CD4-positive, alpha-beta T cell treated with Interleukin-21 for 1 hour (primary cell): ENCODE data around the gene B9D1.

Source experiments
- DNase-seq: peaks from one replicate; pipeline ENCODE4 v3.0.0-alpha.2; 2020

Gene B9D1

GRCh38 chr17:19375732-19376131, 13.2 kb upstream of the B9D1 start:
- no peak for DNase-seq

GRCh38 chr17:19374136-19374535, 11.6 kb upstream of the B9D1 start:
- no peak for DNase-seq

GRCh38 chr17:19372866-19373504, 10.5 kb upstream of the B9D1 start:
- DNase-seq = no peak

- no peak for DNase-seq
These were observed 9.9 kb upstream of the B9D1 start for GRCh38 chr17:19372439-19372838.

GRCh38 chr17:19372011-19372370, 9.5 kb upstream of the B9D1 start:
- DNase-seq = no peak

GRCh38 chr17:19371259-19372010, 8.9 kb upstream of the B9D1 start:
- peak; percentile 34 for DNase-seq

GRCh38 chr17:19370493-19370960, 8.0 kb upstream of the B9D1 start:
- DNase-seq = peak; percentile 44

- DNase-seq = peak; percentile 65
These were observed 7.4 kb upstream of the B9D1 start for GRCh38 chr17:19369846-19370492.

GRCh38 chr17:19369107-19369778, 6.7 kb upstream of the B9D1 start:
- DNase-seq = no peak

GRCh38 chr17:19368229-19368628, 5.7 kb upstream of the B9D1 start:
- DNase-seq = no peak

GRCh38 chr17:19366637-19366972, 4.1 kb upstream of the B9D1 start:
- no peak for DNase-seq

- DNase-seq = no peak
These were observed 3.5 kb upstream of the B9D1 start for GRCh38 chr17:19365833-19366636.

- no peak for DNase-seq
These were observed 2.9 kb upstream of the B9D1 start for GRCh38 chr17:19365499-19365817.

GRCh38 chr17:19364699-19365498, 2.4 kb upstream of the B9D1 start:
- DNase-seq = no peak

- no peak for DNase-seq
These were observed 1.0 kb upstream of the B9D1 start for GRCh38 chr17:19363460-19364035.

- no peak for DNase-seq
These were observed 553 bp upstream of the B9D1 start for GRCh38 chr17:19363114-19363438.

- DNase-seq = no peak
These were observed 613 bp downstream of the B9D1 start for GRCh38 chr17:19361944-19362276.

GRCh38 chr17:19361326-19361725, 1.2 kb downstream of the B9D1 start:
- DNase-seq = no peak

GRCh38 chr17:19360772-19361171, 1.8 kb downstream of the B9D1 start:
- no peak for DNase-seq

- DNase-seq = no peak
These were observed 2.7 kb downstream of the B9D1 start for GRCh38 chr17:19359856-19360255.

GRCh38 chr17:19359151-19359550, 3.4 kb downstream of the B9D1 start:
- DNase-seq = no peak

- DNase-seq = no peak
These were observed 4.8 kb downstream of the B9D1 start for GRCh38 chr17:19357761-19358160.
